DOHH2 (cell line): Measurements from ENCODE around the gene DENND1A.

Experiments used
- CTCF ChIP-seq: fragments of 200-600 bp; sonication (generic); IDR thresholded peaks from one replicate; pipeline ENCODE4 v1.5.1; 2014; ENCODE audit warnings: antibody characterized with exemption, mild to moderate bottlenecking, low read depth, low read length; ENCODE audit not compliant: poor library complexity, severe bottlenecking
- EZH2phosphoT487 ChIP-seq: fragments of 200-600 bp; sonication (generic); IDR thresholded peaks from 2 replicates; pipeline ENCODE4 v1.6.1; 2017; ENCODE audit warnings: borderline replicate concordance, mild to moderate bottlenecking, antibody characterized with exemption, low read length, moderate library complexity, mixed read lengths

GRCh38 chr9:123789554-123790292 lies 140.2 kb downstream of the DENND1A start:
- TF ChIP-seq CTCF (no peak), EZH2phosphoT487 (no peak)
